SH-SY5Y (cell line): ENCODE measurements around the gene SIRT7.

Source experiments
- GATA2 ChIP-seq: IDR thresholded peaks from 2 replicates; pipeline ENCODE4 v1.6.1; 2011; ENCODE audit warnings: mild to moderate bottlenecking, low read depth, low read length
- GATA3 ChIP-seq: IDR thresholded peaks from 2 replicates; pipeline ENCODE4 v1.6.1; 2011; ENCODE audit warnings: low read depth, mild to moderate bottlenecking, low read length, moderate library complexity

GRCh38 chr17:81904600-81905423 is 13.2 kb downstream of the SIRT7 start:
- TF ChIP-seq GATA2 (no peak), GATA3 (no peak)
